WI38 (cell line): ENCODE measurements around the gene PLEKHG5.

Experiments
- H3K4me3 ChIP-seq: 2 replicates; pipeline ENCODE4 v1.5.1; 2011; ENCODE audit warnings: low read depth, mild to moderate bottlenecking, control low read depth, low read length
- CTCF ChIP-seq: IDR thresholded peaks from 2 replicates; pipeline ENCODE4 v1.5.1; 2012; ENCODE audit warnings: low read depth, mild to moderate bottlenecking, control low read depth, low read length

PLEKHG5 gene

GRCh38 chr1:6465461-6466005, 25.9 kb downstream of the PLEKHG5 start:
- TF ChIP-seq CTCF = no peak
- no peak overlapping the region for H3K4me3 ChIP-seq

GRCh38 chr1:6464915-6465314, 26.6 kb downstream of the PLEKHG5 start:
- no peak for TF ChIP-seq CTCF
- H3K4me3 ChIP-seq = no peak overlapping the region

GRCh38 chr1:6464514-6464836, 27.0 kb downstream of the PLEKHG5 start:
- no peak for TF ChIP-seq CTCF
- no peak overlapping the region for H3K4me3 ChIP-seq

GRCh38 chr1:6463120-6463412, 28.4 kb downstream of the PLEKHG5 start:
- H3K4me3 ChIP-seq = no peak overlapping the region
- TF ChIP-seq CTCF = no peak

- TF ChIP-seq CTCF = no peak
- H3K4me3 ChIP-seq = no peak overlapping the region
These were observed 28.9 kb downstream of the PLEKHG5 start for GRCh38 chr1:6462412-6463119.

- no peak for TF ChIP-seq CTCF
- H3K4me3 ChIP-seq = no peak overlapping the region
These were observed 29.7 kb downstream of the PLEKHG5 start for GRCh38 chr1:6461538-6462411.

- no peak overlapping the region for H3K4me3 ChIP-seq
- no peak for TF ChIP-seq CTCF
These were observed 30.4 kb downstream of the PLEKHG5 start for GRCh38 chr1:6461051-6461530.
